ENCODE results near the gene KDM5A.
"Not testable (repeated sequence)": the region's sequence is repeated elsewhere in the genome, so short reads cannot be mapped to it uniquely, and the experiment has no call there.

The KDM5A gene

GRCh38 chr12:400828-401227 is 11.7 kb upstream of the KDM5A start:
- no peak overlapping the region for H3K4me3 ChIP-seq (ENCODE audit: low read depth, low read length)
- TF ChIP-seq CTCF (IDR thresholded peaks at IDR 0.05; ENCODE audit: borderline replicate concordance, insufficient read depth, low read depth, low read length), result no peak

GRCh38 chr12:388541-389141 is 479 bp downstream of the KDM5A start:
- TF ChIP-seq CTCF (IDR thresholded peaks at IDR 0.05; ENCODE audit: borderline replicate concordance, insufficient read depth, low read depth, low read length), result no peak
- H3K4me3 ChIP-seq (ENCODE audit: low read depth, low read length), result peak overlapping the region; percentile 81

- H3K4me3 ChIP-seq (ENCODE audit: low read depth, low read length), result peak overlapping the region; percentile 81
- TF ChIP-seq CTCF (IDR thresholded peaks at IDR 0.05; ENCODE audit: borderline replicate concordance, insufficient read depth, low read depth, low read length), result no peak
Observed at GRCh38 chr12:388012-388411, 1.1 kb downstream of the KDM5A start.

- no peak overlapping the region for H3K4me3 ChIP-seq (ENCODE audit: low read depth, low read length)
- no peak for TF ChIP-seq CTCF (IDR thresholded peaks at IDR 0.05; ENCODE audit: borderline replicate concordance, insufficient read depth, low read depth, low read length)
Observed at GRCh38 chr12:386651-387050, 2.5 kb downstream of the KDM5A start.

- H3K4me3 ChIP-seq (ENCODE audit: low read depth, low read length), result not testable (repeated sequence)
Observed at GRCh38 chr12:370739-371485, 18.2 kb downstream of the KDM5A start.

- TF ChIP-seq CTCF (IDR thresholded peaks at IDR 0.05; ENCODE audit: borderline replicate concordance, insufficient read depth, low read depth, low read length), result no peak
- H3K4me3 ChIP-seq (ENCODE audit: low read depth, low read length), result no peak overlapping the region
Observed at GRCh38 chr12:367972-368371, 21.1 kb downstream of the KDM5A start.

- no peak for TF ChIP-seq CTCF (IDR thresholded peaks at IDR 0.05; ENCODE audit: borderline replicate concordance, insufficient read depth, low read depth, low read length)
- H3K4me3 ChIP-seq (ENCODE audit: low read depth, low read length), result no peak overlapping the region
Observed at GRCh38 chr12:366820-367219, 22.3 kb downstream of the KDM5A start.

Measured in GM12875 (cell line).